H9 (cell line): ENCODE results near the gene RPL7L1. TPM values are rescaled to one million over a fixed set of nuclear protein-coding genes. Genes with fewer than 3 reads are reported as not detected.

Experiments
- DNase-seq: peaks from one replicate; pipeline ENCODE4 v3.0.0-alpha.2; 2017
- H2AFZ ChIP-seq: one replicate; pipeline ENCODE4 v1.6.1; 2013; ENCODE audit warnings: mild to moderate bottlenecking, low read length, control low read depth, moderate library complexity
- H2AK5ac ChIP-seq: 2 replicates; pipeline ENCODE4 v1.6.1; 2013; ENCODE audit warnings: low read length, control low read depth, mixed read lengths; ENCODE audit not compliant: insufficient read length
- H2BK120ac ChIP-seq: one replicate; pipeline ENCODE4 v1.6.1; 2013; ENCODE audit warnings: low read depth, mild to moderate bottlenecking, low read length, control low read depth, inconsistent platforms; ENCODE audit not compliant: poor library complexity, severe bottlenecking
- H2BK12ac ChIP-seq: 2 replicates; pipeline ENCODE4 v1.6.1; 2013; ENCODE audit warnings: low read length, control low read depth, mixed read lengths, low read depth; ENCODE audit not compliant: insufficient read length
- H2BK15ac ChIP-seq: 2 replicates; pipeline ENCODE4 v1.6.1; 2013; ENCODE audit warnings: low read depth, low read length, control low read depth
- H2BK20ac ChIP-seq: one replicate; pipeline ENCODE4 v1.6.1; 2013; ENCODE audit warnings: low read depth, mild to moderate bottlenecking, low read length, control low read depth, inconsistent platforms; ENCODE audit not compliant: poor library complexity, severe bottlenecking
- H2BK5ac ChIP-seq: 2 replicates; pipeline ENCODE4 v1.6.1; 2013; ENCODE audit warnings: low read length, control low read depth, mixed read lengths; ENCODE audit not compliant: insufficient read length
- H3K14ac ChIP-seq: 2 replicates; pipeline ENCODE4 v1.6.1; 2013; ENCODE audit warnings: low read length, control low read depth; ENCODE audit not compliant: insufficient read depth
- H3K18ac ChIP-seq: 2 replicates; pipeline ENCODE4 v1.6.1; 2013; ENCODE audit warnings: low read depth, mild to moderate bottlenecking, mixed read lengths, low read length, control low read depth; ENCODE audit not compliant: insufficient read length
- H3K23ac ChIP-seq: 2 replicates; pipeline ENCODE4 v1.6.1; 2013; ENCODE audit warnings: low read length, control low read depth, mixed read lengths, low read depth; ENCODE audit not compliant: insufficient read length
- H3K23me2 ChIP-seq: 2 replicates; pipeline ENCODE4 v1.6.1; 2013; ENCODE audit warnings: low read depth, mild to moderate bottlenecking, mixed read lengths, low read length, control low read depth; ENCODE audit not compliant: insufficient read length, poor library complexity, severe bottlenecking
- H3K27ac ChIP-seq: 2 replicates; pipeline ENCODE4 v1.5.1; 2013; ENCODE audit warnings: low read length, control low read depth, mixed read lengths, low read depth; ENCODE audit not compliant: insufficient read length
- H3K27me3 ChIP-seq: 2 replicates; pipeline ENCODE4 v1.6.1; 2013; ENCODE audit warnings: low read length, control low read depth, inconsistent platforms; ENCODE audit not compliant: insufficient read depth
- H3K4ac ChIP-seq: 2 replicates; pipeline ENCODE4 v1.6.1; 2013; ENCODE audit warnings: low read depth, mild to moderate bottlenecking, control low read depth, inconsistent platforms, low read length, moderate library complexity
- H3K4me1 ChIP-seq: 2 replicates; pipeline ENCODE4 v1.6.1; 2013; ENCODE audit warnings: low read length, control low read depth, inconsistent platforms; ENCODE audit not compliant: insufficient read depth
- H3K4me2 ChIP-seq: 2 replicates; pipeline ENCODE4 v1.6.1; 2013; ENCODE audit warnings: low read length, control low read depth, mixed read lengths; ENCODE audit not compliant: insufficient read length, insufficient read depth
- H3K56ac ChIP-seq: 2 replicates; pipeline ENCODE4 v1.6.1; 2013; ENCODE audit warnings: low read depth, mild to moderate bottlenecking, mixed read lengths, low read length, control low read depth; ENCODE audit not compliant: insufficient read length
- H3K79me1 ChIP-seq: 2 replicates; pipeline ENCODE4 v1.6.1; 2013; ENCODE audit warnings: low read depth, mild to moderate bottlenecking, moderate library complexity, low read length, control low read depth, inconsistent platforms; ENCODE audit not compliant: insufficient read depth, poor library complexity, severe bottlenecking
- H3K79me2 ChIP-seq: 2 replicates; pipeline ENCODE4 v1.6.1; 2013; ENCODE audit warnings: low read length, control low read depth, inconsistent platforms; ENCODE audit not compliant: insufficient read depth
- H3K9ac ChIP-seq: 2 replicates; pipeline ENCODE4 v1.6.1; 2013; ENCODE audit warnings: low read length, control low read depth, mixed read lengths; ENCODE audit not compliant: insufficient read length; ENCODE audit errors: extremely low read depth
- H3K9me3 ChIP-seq: one replicate; pipeline ENCODE4 v1.6.1; 2013; ENCODE audit warnings: low read depth, low read length, inconsistent platforms; ENCODE audit not compliant: control insufficient read depth
- H3T11ph ChIP-seq: one replicate; pipeline ENCODE4 v1.6.1; 2013; ENCODE audit warnings: mild to moderate bottlenecking, low read length, control low read depth, inconsistent platforms
- H4K20me1 ChIP-seq: one replicate; pipeline ENCODE4 v1.6.1; 2013; ENCODE audit not compliant: control insufficient read depth, insufficient read length, insufficient read depth
- H4K5ac ChIP-seq: 2 replicates; pipeline ENCODE4 v1.6.1; 2013; ENCODE audit warnings: low read depth, mild to moderate bottlenecking, mixed read lengths, low read length, control low read depth; ENCODE audit not compliant: insufficient read length
- H4K8ac ChIP-seq: replicated peaks from 2 replicates; pipeline ENCODE4 v1.6.1; 2013; ENCODE audit warnings: low read length, control low read depth, mixed read lengths, low read depth; ENCODE audit not compliant: insufficient read length
- H4K91ac ChIP-seq: 2 replicates; pipeline ENCODE4 v1.6.1; 2013; ENCODE audit warnings: low read depth, mild to moderate bottlenecking, moderate library complexity, mixed read lengths, low read length, control low read depth; ENCODE audit not compliant: insufficient read length
- H3K27ac Mint-ChIP-seq, 3 experiments: 2 replicates in 2 of 3; 3 replicates in 1 of 3; pipeline ENCODE4 v1.8.0; 2020 to 2021; ENCODE audit warnings: mixed read lengths in 3 of 3, mild to moderate bottlenecking in 1 of 3, moderate library complexity in 1 of 3
- H3K27me3 Mint-ChIP-seq: 2 replicates; pipeline ENCODE4 v1.8.0; 2021; ENCODE audit warnings: low read depth, mild to moderate bottlenecking, moderate library complexity, mixed read lengths
- H3K36me3 Mint-ChIP-seq, 3 experiments: 2 replicates in 2 of 3; 3 replicates in 1 of 3; pipeline ENCODE4 v1.8.0; 2020 to 2021; ENCODE audit warnings: low read depth in 3 of 3, mixed read lengths in 3 of 3; ENCODE audit not compliant: insufficient read depth in 1 of 3
- H3K4me1 Mint-ChIP-seq, 2 experiments: 2 replicates each; pipeline ENCODE4 v1.8.0; 2020; ENCODE audit warnings: mixed read lengths in 2 of 2
- H3K4me3 Mint-ChIP-seq, 2 experiments: 2 replicates in 1 of 2; 3 replicates in 1 of 2; pipeline ENCODE4 v1.8.0; 2020 to 2021; ENCODE audit warnings: mild to moderate bottlenecking in 2 of 2, mixed read lengths in 2 of 2, moderate library complexity in 1 of 2
- H3K9me3 Mint-ChIP-seq, 2 experiments: 2 replicates in 1 of 2; 3 replicates in 1 of 2; pipeline ENCODE4 v1.8.0; 2020; ENCODE audit warnings: mild to moderate bottlenecking in 2 of 2, mixed read lengths in 2 of 2, moderate library complexity in 1 of 2
- CTCF ChIP-seq: fragments of 200-600 bp; sonication (generic); conservative IDR thresholded peaks from 3 replicates; pipeline ENCODE4 v1.8.0; 2021; ENCODE audit warnings: antibody characterized with exemption, mild to moderate bottlenecking
- WGBS: extraction: QIAGEN DNeasy Blood & Tissue Kit; methylation state at CpG from one replicate; pipeline ENCODE4 v1.1.7; 2013; ENCODE audit warnings: missing lambda C conversion rate, low lambda C conversion rate, mixed read lengths; ENCODE audit not compliant: insufficient read length; ENCODE audit errors: extremely low coverage; 5-methylcytosine and 5-hydroxymethylcytosine counted together
- total RNA-seq: library from RNA; stranded (reverse); gene quantifications from 2 replicates; pipeline ENCODE4 v1.2.1, GENCODE V29; 2021

The RPL7L1 gene
- total RNA-seq, 1 experiment from 2014 or later, result 130 TPM

GRCh38 chr6:42851599-42851998 lies 27.8 kb upstream of the RPL7L1 start:
- Histone ChIP-seq H2BK120ac (no peak overlapping the region), H3K4me1 (no peaks in the 10 kb centered on the region), H2BK15ac (no peak overlapping the region), H3K56ac (no peak overlapping the region), H3K23me2 (no peaks in the 10 kb centered on the region), H3K9ac (no peak overlapping the region), H4K5ac (no peak overlapping the region), H2BK20ac (no peak overlapping the region), H3K4ac (no peak overlapping the region), H3K79me1 (no peaks in the 10 kb centered on the region), H3K27me3 (no peaks in the 10 kb centered on the region), H3K18ac (no peak overlapping the region), H2AK5ac (no peak overlapping the region), H2BK12ac (no peak overlapping the region), H4K8ac (no peak overlapping the region), H4K91ac (no peak overlapping the region), H3K14ac (no peak overlapping the region), H3K79me2 (no peaks in the 10 kb centered on the region), H2BK5ac (no peak overlapping the region), H3K27ac (no peak overlapping the region), H3T11ph (no peak overlapping the region), H3K23ac (no peak overlapping the region), H3K4me2 (no peak overlapping the region), H2AFZ (no peak overlapping the region), H4K20me1 (no peaks in the 10 kb centered on the region), H3K9me3 (no peaks in the 10 kb centered on the region)
- Mint-ChIP-seq H3K4me1 (no peaks in the 10 kb centered on the region), H3K27me3 (no peaks in the 10 kb centered on the region), H3K4me3 (peak overlapping the region in 1 of 2 experiments; percentile 44; a peak in 1 of 5 replicates), H3K36me3 (peaks cover 0 to 28% (median 27%) of the 10 kb centered on the region in 3 experiments; a peak in 4 of 7 replicates), H3K27ac (no peak overlapping the region; a peak in 1 of 7 replicates), H3K9me3 (no peaks in the 10 kb centered on the region)
- TF ChIP-seq CTCF, result no peak
- no CpG with 5 or more reads among the region's 2 CpGs for WGBS
- DNase-seq, result no peak
